Measurements from ENCODE around the gene STPG3. TPM values are rescaled to one million over a fixed set of nuclear protein-coding genes. Genes with fewer than 3 reads are reported as not detected.

Gene STPG3
- polyA plus RNA-seq, 1 donor (not counting 4 experiments of a cell fraction or from before 2014, with no cell fraction given) = not detected

DNA sequence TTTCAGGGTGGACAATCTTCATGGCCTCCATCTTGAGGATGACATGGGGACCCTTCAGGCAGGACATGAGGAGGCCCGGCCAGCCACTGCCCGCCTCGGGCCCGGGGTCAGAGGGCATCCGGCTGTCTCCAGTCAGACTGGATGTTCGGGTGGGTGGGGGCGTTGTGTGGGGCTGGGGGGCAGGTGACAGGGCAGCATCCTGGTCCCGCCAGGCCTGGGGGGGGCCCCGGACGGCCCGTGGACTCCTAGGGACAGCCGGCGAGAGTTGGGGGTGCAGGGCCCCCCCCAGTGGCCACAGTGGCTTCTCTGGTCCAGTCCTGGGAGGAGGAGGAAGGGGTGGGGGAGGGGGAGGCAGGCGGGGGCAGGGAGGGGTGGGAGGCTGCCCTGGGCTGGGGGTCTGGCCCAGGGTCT lies 30.0 kb upstream of the STPG3 start:
- TF ChIP-seq CTCF (optimal IDR thresholded peaks at IDR 0.05 in 1 of 3, IDR thresholded peaks at IDR 0.05 in 1 of 3, conservative IDR thresholded peaks at IDR 0.05 in 1 of 3; ENCODE audit: extremely low read depth in 1 of 3, insufficient read depth in 2 of 3, low read length in 3 of 3) = no peak
- no peak for TF ChIP-seq EZH2 (IDR thresholded peaks at IDR 0.05; ENCODE audit: low read length)
- H3K4me2 ChIP-seq (ENCODE audit: control insufficient read depth, extremely low read depth, insufficient read depth, low read depth, low read length) = no peak overlapping the region
- no peak for FAIRE-seq
- peaks cover 2 to 5% of the 10 kb centered on the region in 2 experiments for H3K36me3 ChIP-seq (ENCODE audit: control insufficient read depth in 2 of 2, extremely low read depth in 1 of 2, insufficient read depth in 2 of 2, low read length in 2 of 2)
- H3K9ac ChIP-seq (ENCODE audit: control insufficient read depth, extremely low read depth, insufficient read depth, low read length) = no peak overlapping the region
- H3K4me3 ChIP-seq (ENCODE audit: control insufficient read depth in 2 of 3, extremely low read depth in 1 of 3, insufficient read depth in 2 of 3, low read depth in 1 of 3, low read length in 3 of 3) = no peak overlapping the region
- H3K27ac ChIP-seq (ENCODE audit: control insufficient read depth, insufficient read depth, low read length) = no peak overlapping the region
- H3K4me1 ChIP-seq (ENCODE audit: control insufficient read depth, extremely low read depth, insufficient read depth, low read length) = peaks cover 43% of the 10 kb centered on the region
- no peaks in the 10 kb centered on the region for H3K9me3 ChIP-seq (ENCODE audit: control insufficient read depth, low read depth, low read length)
- no peaks in the 10 kb centered on the region for H4K20me1 ChIP-seq (ENCODE audit: control insufficient read depth, extremely low read depth, insufficient read depth, low read length)
- no peak for DNase-seq (ENCODE audit: low read depth, low spot score)
- dilution Hi-C loops (cut with MboI; ENCODE audit: extremely low pct_ligation_motif_present, low sequenced_read_pairs) = no loop called here
- no peaks in the 10 kb centered on the region for H3K9me1 ChIP-seq (ENCODE audit: control insufficient read depth, extremely low read depth, insufficient read depth, low read length)
- no peak overlapping the region for H2AFZ ChIP-seq (ENCODE audit: control insufficient read depth, low read length)
- no peaks in the 10 kb centered on the region for H3K79me2 ChIP-seq (ENCODE audit: control insufficient read depth, insufficient read depth, low read length)
- no peaks in the 10 kb centered on the region for H3K27me3 ChIP-seq (ENCODE audit: control insufficient read depth, extremely low read depth, insufficient read depth, low read length)

DNA sequence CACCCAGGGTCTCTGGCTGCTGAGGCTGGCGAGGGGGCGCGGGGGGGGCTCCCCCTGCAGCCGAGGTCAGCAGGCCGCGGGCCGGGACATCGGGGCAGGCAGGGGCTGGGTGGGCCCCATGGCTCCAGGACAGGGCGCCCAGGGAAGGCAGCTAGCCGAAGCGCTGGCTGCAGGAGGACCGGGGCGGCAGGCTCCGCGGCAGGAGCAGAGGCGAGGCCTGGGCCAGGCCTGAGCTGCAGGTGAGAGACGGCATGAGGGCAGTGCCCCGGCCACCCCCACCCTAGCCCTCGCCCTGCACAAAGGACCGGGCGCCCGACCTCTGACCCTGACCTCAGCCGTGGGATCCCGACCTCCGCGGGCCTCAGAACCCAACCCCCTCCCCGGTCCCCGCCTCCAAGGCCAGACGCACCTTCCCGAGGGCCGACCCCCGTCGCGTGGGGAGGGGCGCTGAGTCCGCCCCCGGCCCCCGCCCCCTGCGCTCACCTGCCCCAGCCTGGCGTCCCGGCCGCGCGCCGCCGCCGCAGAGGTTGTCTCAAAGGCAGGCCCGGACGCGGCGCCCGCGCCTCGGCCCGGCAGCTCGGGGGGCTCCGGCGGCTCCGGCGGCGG lies 29.5 kb upstream of the STPG3 start:
- peaks cover 48% of the 10 kb centered on the region for H3K4me1 ChIP-seq (ENCODE audit: control insufficient read depth, extremely low read depth, insufficient read depth, low read length)
- no peaks in the 10 kb centered on the region for H3K27me3 ChIP-seq (ENCODE audit: control insufficient read depth, extremely low read depth, insufficient read depth, low read length)
- H3K9ac ChIP-seq (ENCODE audit: control insufficient read depth, extremely low read depth, insufficient read depth, low read length) = no peak overlapping the region
- H3K9me3 ChIP-seq (ENCODE audit: control insufficient read depth, low read depth, low read length) = no peaks in the 10 kb centered on the region
- H3K9me1 ChIP-seq (ENCODE audit: control insufficient read depth, extremely low read depth, insufficient read depth, low read length) = no peaks in the 10 kb centered on the region
- no peak overlapping the region for H3K4me2 ChIP-seq (ENCODE audit: control insufficient read depth, extremely low read depth, insufficient read depth, low read depth, low read length)
- FAIRE-seq (no peak), DNase-seq (ENCODE audit: low read depth, low spot score) (no peak)
- no peak overlapping the region for H2AFZ ChIP-seq (ENCODE audit: control insufficient read depth, low read length)
- no peaks in the 10 kb centered on the region for H3K79me2 ChIP-seq (ENCODE audit: control insufficient read depth, insufficient read depth, low read length)
- no peaks in the 10 kb centered on the region for H4K20me1 ChIP-seq (ENCODE audit: control insufficient read depth, extremely low read depth, insufficient read depth, low read length)
- dilution Hi-C loops (cut with MboI; ENCODE audit: extremely low pct_ligation_motif_present, low sequenced_read_pairs) = no loop called here
- H3K27ac ChIP-seq (ENCODE audit: control insufficient read depth, insufficient read depth, low read length) = no peak overlapping the region
- no peak for TF ChIP-seq EZH2 (IDR thresholded peaks at IDR 0.05; ENCODE audit: low read length)
- no peak for TF ChIP-seq CTCF (optimal IDR thresholded peaks at IDR 0.05 in 1 of 3, IDR thresholded peaks at IDR 0.05 in 1 of 3, conservative IDR thresholded peaks at IDR 0.05 in 1 of 3; ENCODE audit: extremely low read depth in 1 of 3, insufficient read depth in 2 of 3, low read length in 3 of 3)
- H3K4me3 ChIP-seq (ENCODE audit: control insufficient read depth in 2 of 3, extremely low read depth in 1 of 3, insufficient read depth in 2 of 3, low read depth in 1 of 3, low read length in 3 of 3) = no peak overlapping the region
- H3K36me3 ChIP-seq (ENCODE audit: control insufficient read depth in 2 of 2, extremely low read depth in 1 of 2, insufficient read depth in 2 of 2, low read length in 2 of 2) = peaks cover 0 to 2% of the 10 kb centered on the region in 2 experiments
